CD4-positive, alpha-beta memory T cell (primary cell): ENCODE measurements around the gene MAGEF1. TPM values are rescaled to one million over a fixed set of nuclear protein-coding genes. Genes with fewer than 3 reads are reported as not detected.

Source experiments
- CTCF ChIA-PET: fragments of 350-600 bp; sonication (Branson Sonifier 250); formaldehyde crosslinking; loops from one replicate; lab custom pipeline; 2021; ENCODE audit warnings: inconsistent platforms; ENCODE audit not compliant: partially characterized antibody; lab: Charles Lee
- POLR2A ChIA-PET: fragments of 350-600 bp; sonication (Branson Sonifier 250); formaldehyde crosslinking; loops from one replicate; lab custom pipeline; 2021; ENCODE audit not compliant: partially characterized antibody; lab: Charles Lee
- DNase-seq, 5 donors: peaks; one replicate each; pipeline versions ENCODE4 v3.0.0 to v3.0.0-alpha.2; 2020 to 2022; ENCODE audit warnings: mixed read lengths in 1 of 5
- H3K27ac ChIP-seq: one replicate; pipeline ENCODE4 v1.7.0; 2013; ENCODE audit warnings: low read depth, low read length
- H3K27me3 ChIP-seq: 2 replicates; pipeline ENCODE4 v1.7.0; 2013; ENCODE audit warnings: mild to moderate bottlenecking, low read length, moderate library complexity; ENCODE audit not compliant: insufficient read depth
- H3K36me3 ChIP-seq: 2 replicates; pipeline ENCODE4 v1.7.0; 2013; ENCODE audit warnings: mild to moderate bottlenecking, low read length, moderate library complexity; ENCODE audit not compliant: insufficient read depth
- H3K4me1 ChIP-seq: 2 replicates; pipeline ENCODE4 v1.7.0; 2013; ENCODE audit warnings: mild to moderate bottlenecking, low read length, moderate library complexity; ENCODE audit not compliant: insufficient read depth
- H3K4me3 ChIP-seq, 2 donors: one replicate each; pipeline ENCODE4 v1.7.0; 2013; ENCODE audit warnings: low read length in 2 of 2, mild to moderate bottlenecking in 1 of 2
- H3K9me3 ChIP-seq, 2 donors: one replicate each; pipeline ENCODE4 v1.7.0; 2013; ENCODE audit warnings: low read length in 2 of 2, control low read depth in 1 of 2; ENCODE audit not compliant: control insufficient read depth in 1 of 2
- H3K27ac Mint-ChIP-seq, 7 donors: one replicate each; pipeline ENCODE4 v1.8.0; 2020 to 2021; ENCODE audit warnings: mixed read lengths in 7 of 7, mild to moderate bottlenecking in 6 of 7, inconsistent platforms in 3 of 7, moderate library complexity in 3 of 7
- H3K27me3 Mint-ChIP-seq, 2 donors: one replicate each; pipeline ENCODE4 v1.8.0; 2020 to 2021; ENCODE audit warnings: mixed read lengths in 2 of 2
- H3K36me3 Mint-ChIP-seq, 2 donors: one replicate each; pipeline ENCODE4 v1.8.0; 2020 to 2021; ENCODE audit warnings: mixed read lengths in 2 of 2, inconsistent platforms in 1 of 2, mild to moderate bottlenecking in 1 of 2
- H3K4me1 Mint-ChIP-seq, 4 donors: one replicate each; pipeline ENCODE4 v1.8.0; 2020 to 2021; ENCODE audit warnings: mixed read lengths in 4 of 4, mild to moderate bottlenecking in 1 of 4
- H3K4me3 Mint-ChIP-seq, 8 donors: one replicate each; pipeline ENCODE4 v1.8.0; 2020 to 2021; ENCODE audit warnings: mixed read lengths in 8 of 8, mild to moderate bottlenecking in 7 of 8, moderate library complexity in 6 of 8, inconsistent platforms in 3 of 8
- H3K9me3 Mint-ChIP-seq, 8 donors: one replicate each; pipeline ENCODE4 v1.8.0; 2020 to 2021; ENCODE audit warnings: mixed read lengths in 8 of 8, mild to moderate bottlenecking in 5 of 8, inconsistent platforms in 3 of 8, moderate library complexity in 1 of 8
- intact Hi-C: fragments of 100-400 bp; cut with micrococcal nuclease; formaldehyde crosslinking; loops from one replicate; pipeline ENCODE4 v1.15.1; 2023
- polyA plus RNA-seq, 2 donors: library from polyadenylated mRNA; unstranded; fragments of 300-500 nt; fragmentation: Illumina TruSeq; gene quantifications; one replicate each; pipeline ENCODE4 v1.2.3, GENCODE V29; 2021
- total RNA-seq, 2 experiments: library from RNA; stranded (reverse); gene quantifications; one replicate each; pipeline ENCODE4 v1.2.3, GENCODE V29; 2021

The MAGEF1 gene
- total and polyA plus RNA-seq, 4 experiments from 2014 or later: 15.5 to 20.1 (median 16.5) TPM

- Mint-ChIP-seq H3K4me3 (no peak overlapping the region), H3K36me3 (no peaks in the 10 kb centered on the region), H3K27me3 (peaks cover 3 to 5% of the 10 kb centered on the region in 2 donors), H3K4me1 (no peaks in the 10 kb centered on the region), H3K27ac (no peak overlapping the region), H3K9me3 (peaks cover 0 to 2% (median 0%) of the 10 kb centered on the region in 8 donors)
- H3K27ac ChIP-seq: no peak overlapping the region
- H3K27me3 ChIP-seq: no peaks in the 10 kb centered on the region
- H3K4me3 ChIP-seq: no peak overlapping the region
- intact Hi-C loops: no loop called here
- DNase-seq: no peak
- no peaks in the 10 kb centered on the region for H3K9me3 ChIP-seq
- H3K36me3 ChIP-seq: no peaks in the 10 kb centered on the region
- ChIA-PET CTCF (no interaction called here), POLR2A (no interaction called here)
- H3K4me1 ChIP-seq: no peaks in the 10 kb centered on the region
Measured at GRCh38 chr3:184678317-184679055, 33.4 kb downstream of the MAGEF1 start.

GRCh38 chr3:184677344-184678316 lies 34.2 kb downstream of the MAGEF1 start:
- Mint-ChIP-seq H3K36me3 (no peaks in the 10 kb centered on the region), H3K4me1 (no peaks in the 10 kb centered on the region), H3K9me3 (no peaks in the 10 kb centered on the region), H3K4me3 (no peak overlapping the region), H3K27me3 (peaks cover 5% of the 10 kb centered on the region in 2 donors), H3K27ac (no peak overlapping the region)
- no peak overlapping the region for H3K4me3 ChIP-seq
- intact Hi-C loops: no loop called here
- H3K27ac ChIP-seq: no peak overlapping the region
- no peaks in the 10 kb centered on the region for H3K27me3 ChIP-seq
- DNase-seq: no peak
- POLR2A ChIA-PET: no interaction called here
- H3K9me3 ChIP-seq: no peaks in the 10 kb centered on the region
- no peaks in the 10 kb centered on the region for H3K36me3 ChIP-seq
- H3K4me1 ChIP-seq: no peaks in the 10 kb centered on the region
- CTCF ChIA-PET: no interaction called here

- CTCF ChIA-PET: no interaction called here
- Mint-ChIP-seq H3K4me1 (no peaks in the 10 kb centered on the region), H3K4me3 (no peak overlapping the region), H3K27me3 (peaks cover 5% of the 10 kb centered on the region in 2 donors), H3K9me3 (no peaks in the 10 kb centered on the region), H3K36me3 (no peaks in the 10 kb centered on the region), H3K27ac (no peak overlapping the region)
- DNase-seq: no peak
- Histone ChIP-seq H3K9me3 (no peaks in the 10 kb centered on the region), H3K27me3 (no peaks in the 10 kb centered on the region), H3K4me3 (no peak overlapping the region), H3K36me3 (no peaks in the 10 kb centered on the region), H3K4me1 (no peaks in the 10 kb centered on the region), H3K27ac (no peak overlapping the region)
- POLR2A ChIA-PET: no interaction called here
- intact Hi-C loops: no loop called here
Measured at GRCh38 chr3:184676927-184677326, 34.9 kb downstream of the MAGEF1 start.

GRCh38 chr3:184674626-184675025 lies 37.2 kb downstream of the MAGEF1 start:
- intact Hi-C loops: no loop called here
- Histone ChIP-seq H3K36me3 (no peaks in the 10 kb centered on the region), H3K27me3 (no peaks in the 10 kb centered on the region), H3K4me3 (no peak overlapping the region), H3K4me1 (no peaks in the 10 kb centered on the region), H3K9me3 (no peaks in the 10 kb centered on the region), H3K27ac (no peak overlapping the region)
- CTCF ChIA-PET: no interaction called here
- no peak for DNase-seq
- H3K4me3 Mint-ChIP-seq: no peak overlapping the region
- no peaks in the 10 kb centered on the region for H3K9me3 Mint-ChIP-seq
- no peaks in the 10 kb centered on the region for H3K4me1 Mint-ChIP-seq
- no peak overlapping the region for H3K27ac Mint-ChIP-seq
- POLR2A ChIA-PET: no interaction called here
- no peaks in the 10 kb centered on the region for H3K36me3 Mint-ChIP-seq
- peaks cover 5 to 12% of the 10 kb centered on the region in 2 donors for H3K27me3 Mint-ChIP-seq

GRCh38 chr3:184672977-184673870 lies 38.6 kb downstream of the MAGEF1 start:
- no peak overlapping the region for H3K4me3 ChIP-seq
- no peak for DNase-seq
- no peak overlapping the region for H3K27ac ChIP-seq
- Mint-ChIP-seq H3K36me3 (no peaks in the 10 kb centered on the region), H3K27me3 (peaks cover 5 to 12% of the 10 kb centered on the region in 2 donors), H3K27ac (no peak overlapping the region), H3K9me3 (no peaks in the 10 kb centered on the region), H3K4me3 (peak overlapping the region in 1 of 8 donors; percentile 47), H3K4me1 (no peaks in the 10 kb centered on the region)
- ChIA-PET CTCF (no interaction called here), POLR2A (no interaction called here)
- intact Hi-C loops: no loop called here
- H3K27me3 ChIP-seq: no peaks in the 10 kb centered on the region
- no peaks in the 10 kb centered on the region for H3K9me3 ChIP-seq
- no peaks in the 10 kb centered on the region for H3K36me3 ChIP-seq
- H3K4me1 ChIP-seq: no peaks in the 10 kb centered on the region

GRCh38 chr3:184672335-184672734 lies 39.5 kb downstream of the MAGEF1 start:
- no peak for DNase-seq
- Histone ChIP-seq H3K9me3 (no peaks in the 10 kb centered on the region), H3K4me3 (no peak overlapping the region), H3K27ac (no peak overlapping the region), H3K36me3 (no peaks in the 10 kb centered on the region), H3K27me3 (no peaks in the 10 kb centered on the region), H3K4me1 (no peaks in the 10 kb centered on the region)
- intact Hi-C loops: no loop called here
- no peaks in the 10 kb centered on the region for H3K9me3 Mint-ChIP-seq
- no peak overlapping the region for H3K4me3 Mint-ChIP-seq
- H3K4me1 Mint-ChIP-seq: no peaks in the 10 kb centered on the region
- H3K36me3 Mint-ChIP-seq: no peaks in the 10 kb centered on the region
- ChIA-PET CTCF (no interaction called here), POLR2A (no interaction called here)
- peak overlapping the region in 1 of 7 donors; percentile 18 for H3K27ac Mint-ChIP-seq
- peaks cover 5 to 16% of the 10 kb centered on the region in 2 donors for H3K27me3 Mint-ChIP-seq
